ENCODE data around the gene NACC2.

DNA sequence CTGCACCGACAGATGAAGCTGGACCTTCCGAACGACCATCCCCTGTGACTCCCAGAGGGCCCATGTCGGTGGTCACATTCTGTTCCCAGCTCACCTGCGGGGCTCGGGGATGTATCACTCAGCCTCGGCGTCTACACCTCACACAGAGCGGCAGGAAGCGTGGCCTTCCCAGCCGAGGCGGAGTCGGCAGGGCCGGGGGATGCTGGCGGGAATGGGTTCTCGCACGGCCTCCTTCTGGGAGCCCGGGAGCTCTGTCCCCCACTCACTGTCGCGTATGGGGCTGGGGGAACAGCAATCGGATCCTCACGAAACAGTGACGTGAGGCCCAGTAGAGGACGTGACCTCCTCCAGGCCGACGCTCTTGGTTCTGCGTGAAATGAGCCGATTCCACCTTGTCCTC lies 20.4 kb downstream of the NACC2 start:
- TF ChIP-seq POLR2A (IDR thresholded peaks at IDR 0.05) = no peak
- TF ChIP-seq, protein P1, sequence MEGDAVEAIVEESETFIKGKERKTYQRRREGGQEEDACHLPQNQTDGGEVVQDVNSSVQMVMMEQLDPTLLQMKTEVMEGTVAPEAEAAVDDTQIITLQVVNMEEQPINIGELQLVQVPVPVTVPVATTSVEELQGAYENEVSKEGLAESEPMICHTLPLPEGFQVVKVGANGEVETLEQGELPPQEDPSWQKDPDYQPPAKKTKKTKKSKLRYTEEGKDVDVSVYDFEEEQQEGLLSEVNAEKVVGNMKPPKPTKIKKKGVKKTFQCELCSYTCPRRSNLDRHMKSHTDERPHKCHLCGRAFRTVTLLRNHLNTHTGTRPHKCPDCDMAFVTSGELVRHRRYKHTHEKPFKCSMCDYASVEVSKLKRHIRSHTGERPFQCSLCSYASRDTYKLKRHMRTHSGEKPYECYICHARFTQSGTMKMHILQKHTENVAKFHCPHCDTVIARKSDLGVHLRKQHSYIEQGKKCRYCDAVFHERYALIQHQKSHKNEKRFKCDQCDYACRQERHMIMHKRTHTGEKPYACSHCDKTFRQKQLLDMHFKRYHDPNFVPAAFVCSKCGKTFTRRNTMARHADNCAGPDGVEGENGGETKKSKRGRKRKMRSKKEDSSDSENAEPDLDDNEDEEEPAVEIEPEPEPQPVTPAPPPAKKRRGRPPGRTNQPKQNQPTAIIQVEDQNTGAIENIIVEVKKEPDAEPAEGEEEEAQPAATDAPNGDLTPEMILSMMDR (IDR thresholded peaks at IDR 0.05) = no peak

Data from right lobe of liver (tissue), 4 donors.